ENCODE data around the gene SNRNP200. TPM values are rescaled to one million over a fixed set of nuclear protein-coding genes. Genes with fewer than 3 reads are reported as not detected.

The SNRNP200 gene
- total and polyA plus RNA-seq, 3 experiments from 2014 or later, result 108 to 206 (median 203) TPM

Other genes starting within 250 kb of the SNRNP200 start
- under 1 TPM; 0.07 to 0.24 TPM for gene ADRA2B, start 189.0 kb downstream of the SNRNP200 start, total RNA-seq
- gene ADRA2B, start 189.0 kb downstream of the SNRNP200 start, polyA plus RNA-seq, result not detected
- 10 to 100 TPM; 16.2 to 18.0 TPM for gene ASTL, start 167.0 kb downstream of the SNRNP200 start, total RNA-seq
- gene ASTL, start 167.0 kb downstream of the SNRNP200 start, polyA plus RNA-seq, result 0.49 TPM
- gene DUSP2, start 160.1 kb downstream of the SNRNP200 start, total RNA-seq, result 100 to 1,000 TPM; 214 to 237 TPM
- 518 TPM for gene DUSP2, start 160.1 kb downstream of the SNRNP200 start, polyA plus RNA-seq
- gene STARD7, start 96.7 kb downstream of the SNRNP200 start, total RNA-seq, result 100 to 1,000 TPM; 255 to 256 TPM
- gene STARD7, start 96.7 kb downstream of the SNRNP200 start, polyA plus RNA-seq, result 147 TPM
- 10 to 100 TPM; 29.8 to 33.4 TPM for gene TMEM127, start 39.5 kb downstream of the SNRNP200 start, total RNA-seq
- gene TMEM127, start 39.5 kb downstream of the SNRNP200 start, polyA plus RNA-seq, result 46.8 TPM
- gene CIAO1, start 39.3 kb downstream of the SNRNP200 start, total RNA-seq, result 10 to 100 TPM; 73.8 to 77.9 TPM
- gene CIAO1, start 39.3 kb downstream of the SNRNP200 start, polyA plus RNA-seq, result 104 TPM
- gene ITPRIPL1, start 19.8 kb upstream of the SNRNP200 start, total RNA-seq, result 10 to 100 TPM; 55.5 to 58.3 TPM
- 17.5 TPM for gene ITPRIPL1, start 19.8 kb upstream of the SNRNP200 start, polyA plus RNA-seq
- gene NCAPH, start 30.2 kb upstream of the SNRNP200 start, total RNA-seq, result 10 to 100 TPM; 59.5 to 65.6 TPM
- gene NCAPH, start 30.2 kb upstream of the SNRNP200 start, polyA plus RNA-seq, result 1.3 TPM
- under 1 TPM in 1 of 2 experiments, not detected in 1; 0.22 TPM for gene NEURL3, start 199.8 kb upstream of the SNRNP200 start, total RNA-seq
- gene NEURL3, start 199.8 kb upstream of the SNRNP200 start, polyA plus RNA-seq, result not detected
- gene ARID5A, start 231.2 kb upstream of the SNRNP200 start, total RNA-seq, result 100 to 1,000 TPM; 146 to 147 TPM
- 84.0 TPM for gene ARID5A, start 231.2 kb upstream of the SNRNP200 start, polyA plus RNA-seq